Liver (tissue), 9 donors: ENCODE results near the gene PRKCH. TPM values are rescaled to one million over a fixed set of nuclear protein-coding genes. Genes with fewer than 3 reads are reported as not detected.

ENCODE experiments used
- DNase-seq: peaks from one replicate; pipeline ENCODE4 v3.0.0-alpha.2; 2017; ENCODE audit warnings: low spot score
- H3K27ac ChIP-seq, 2 donors: one replicate each; pipeline ENCODE4 v1.7.0; 2013; ENCODE audit warnings: inconsistent platforms in 2 of 2, low read length in 2 of 2, control low read depth in 1 of 2, low read depth in 1 of 2, mild to moderate bottlenecking in 1 of 2
- H3K27me3 ChIP-seq, 4 donors: one replicate each; pipeline versions ENCODE4 v1.6.1 to v1.7.0; 2013; ENCODE audit warnings: low read length in 3 of 4, inconsistent platforms in 1 of 4, mild to moderate bottlenecking in 1 of 4, moderate library complexity in 1 of 4; ENCODE audit not compliant: control insufficient read depth in 4 of 4, insufficient read depth in 4 of 4
- H3K36me3 ChIP-seq, 4 donors: one replicate each; pipeline versions ENCODE4 v1.6.1 to v1.7.0; 2013; ENCODE audit warnings: low read length in 3 of 4, mild to moderate bottlenecking in 3 of 4, low read depth in 1 of 4, moderate library complexity in 1 of 4; ENCODE audit not compliant: control insufficient read depth in 4 of 4, insufficient read depth in 3 of 4
- H3K4me1 ChIP-seq, 4 donors: one replicate each; pipeline versions ENCODE4 v1.6.1 to v1.7.0; 2013; ENCODE audit warnings: low read length in 3 of 4, mild to moderate bottlenecking in 3 of 4, moderate library complexity in 1 of 4; ENCODE audit not compliant: control insufficient read depth in 4 of 4, insufficient read depth in 4 of 4
- H3K4me3 ChIP-seq, 3 donors: one replicate each; pipeline versions ENCODE4 v1.6.1 to v1.7.0; 2013; ENCODE audit warnings: low read length in 3 of 3, control low read depth in 1 of 3, low read depth in 1 of 3, mild to moderate bottlenecking in 1 of 3
- H3K9ac ChIP-seq, 2 donors: one replicate each; pipeline ENCODE4 v1.7.0; 2013; ENCODE audit warnings: low read length in 2 of 2, mild to moderate bottlenecking in 2 of 2, moderate library complexity in 2 of 2, control low read depth in 1 of 2, low read depth in 1 of 2
- H3K9me3 ChIP-seq, 4 donors: one replicate each; pipeline versions ENCODE4 v1.6.1 to v1.7.0; 2013; ENCODE audit warnings: low read length in 3 of 4; ENCODE audit not compliant: control insufficient read depth in 4 of 4
- ATF3 ChIP-seq: IDR thresholded peaks from 2 replicates; pipeline ENCODE4 v1.6.1; 2016; ENCODE audit warnings: antibody characterized with exemption
- CTCF ChIP-seq: fragments of 150-350 bp; IDR thresholded peaks from 2 replicates; pipeline ENCODE4 v1.5.1; 2017; ENCODE audit warnings: improper control_type of control experiment, low read depth, low read length; ENCODE audit not compliant: missing input control
- EGR1 ChIP-seq, 2 donors: IDR thresholded peaks; 2 replicates each; pipeline ENCODE4 v1.6.1; 2016 to 2018; ENCODE audit warnings: antibody characterized with exemption in 2 of 2, low read depth in 2 of 2
- FOXA1 ChIP-seq: IDR thresholded peaks from 2 replicates; pipeline ENCODE4 v1.6.1; 2016; ENCODE audit warnings: antibody characterized with exemption
- FOXA2 ChIP-seq: IDR thresholded peaks from 2 replicates; pipeline ENCODE4 v1.6.1; 2016; ENCODE audit warnings: antibody characterized with exemption
- GABPA ChIP-seq, 2 donors: IDR thresholded peaks in 1 of 2; conservative IDR thresholded peaks in 1 of 2; 2 replicates each; pipeline ENCODE4 v1.6.1; 2016; ENCODE audit warnings: antibody characterized with exemption in 2 of 2, mild to moderate bottlenecking in 1 of 2, moderate library complexity in 1 of 2
- HNF4A ChIP-seq, 2 donors: conservative IDR thresholded peaks; 2 replicates each; pipeline ENCODE4 v1.6.1; 2016; ENCODE audit warnings: antibody characterized with exemption in 2 of 2, mild to moderate bottlenecking in 2 of 2
- HNF4G ChIP-seq: IDR thresholded peaks from 2 replicates; pipeline ENCODE4 v1.6.1; 2016; ENCODE audit warnings: antibody characterized with exemption
- JUND ChIP-seq, 2 donors: IDR thresholded peaks; 2 replicates each; pipeline ENCODE4 v1.6.1; 2016; ENCODE audit warnings: antibody characterized with exemption in 2 of 2
- MAX ChIP-seq: IDR thresholded peaks from 2 replicates; pipeline ENCODE4 v1.6.1; 2016; ENCODE audit warnings: antibody characterized with exemption
- REST ChIP-seq: IDR thresholded peaks from 2 replicates; pipeline ENCODE4 v1.6.1; 2016; ENCODE audit warnings: antibody characterized with exemption, mild to moderate bottlenecking
- RXRA ChIP-seq, 2 donors: IDR thresholded peaks; 2 replicates each; pipeline ENCODE4 v1.6.1; 2017 to 2018; ENCODE audit warnings: antibody characterized with exemption in 2 of 2, mild to moderate bottlenecking in 1 of 2
- SP1 ChIP-seq: IDR thresholded peaks from 2 replicates; pipeline ENCODE4 v1.6.1; 2018; ENCODE audit warnings: antibody characterized with exemption, mild to moderate bottlenecking
- TAF1 ChIP-seq: conservative IDR thresholded peaks from 2 replicates; pipeline ENCODE4 v1.6.1; 2016; ENCODE audit warnings: antibody characterized with exemption, mild to moderate bottlenecking
- YY1 ChIP-seq: IDR thresholded peaks from 2 replicates; pipeline ENCODE4 v1.6.1; 2016; ENCODE audit warnings: antibody characterized with exemption, mild to moderate bottlenecking
- ZBTB33 ChIP-seq: IDR thresholded peaks from 2 replicates; pipeline ENCODE4 v1.6.1; 2016; ENCODE audit warnings: antibody characterized with exemption
- whole genome bisulfite sequencing: extraction: QIAGEN DNeasy Blood & Tissue Kit; methylation state at CpG from one replicate; pipeline ENCODE4 v1.1.7; 2013; 5-methylcytosine and 5-hydroxymethylcytosine counted together
- polyA plus RNA-seq, 2 donors: library from polyadenylated mRNA; stranded (reverse) in 1 of 2; unstranded in 1 of 2; fragments of 200-250 nt in 1 of 2; fragments of >200 nt in 1 of 2; fragmentation: Nextera tagmentation in 1 of 2; extraction: Ambion mirVana in 1 of 2; gene quantifications; one replicate each; pipeline versions ENCODE4 v1.2.1 to v1.2.3, GENCODE V29; 2013 to 2015
- total RNA-seq, 2 donors: library from RNA; depleted of rRNA; stranded (reverse); fragments of >200 nt; gene quantifications; one replicate each; pipeline ENCODE4 v1.2.3, GENCODE V29; 2014
- donor health status: healthy.
- donor health status: healthy.
- donor health status: healthy.
- donor health status: healthy.
- donor health status: healthy.

PRKCH gene
- total and polyA plus RNA-seq, 4 donors = 3.9 to 13.7 (median 7.0) TPM

GRCh38 chr14:61514927-61515326 lies 193.5 kb downstream of the PRKCH start:
- 82% methylated on average over 1 of the region's 1 CpG for WGBS
- H3K4me1 ChIP-seq = peaks cover 0 to 14% (median 12%) of the 10 kb centered on the region in 4 donors
- no peaks in the 10 kb centered on the region for H3K9me3 ChIP-seq
- TF ChIP-seq MAX (no peak), GABPA (IDR thresholded peaks at IDR 0.05 in 1 of 2, conservative IDR thresholded peaks at IDR 0.05 in 1 of 2) (no peak), ZBTB33 (no peak), SP1 (no peak), EGR1 (IDR thresholded peaks at IDR 0.05; ENCODE audit: low read depth in 2 of 2) (no peak), HNF4A (conservative IDR thresholded peaks at IDR 0.05) (no peak), FOXA1 (no peak), YY1 (no peak), REST (no peak), FOXA2 (no peak), ATF3 (no peak), RXRA (IDR thresholded peaks at IDR 0.05) (no peak), CTCF (no peak), HNF4G (no peak), JUND (IDR thresholded peaks at IDR 0.05) (no peak), TAF1 (no peak)
- no peak overlapping the region for H3K9ac ChIP-seq
- H3K27ac ChIP-seq = no peak overlapping the region
- no peak for DNase-seq
- no peaks in the 10 kb centered on the region for H3K27me3 ChIP-seq
- no peaks in the 10 kb centered on the region for H3K36me3 ChIP-seq
- H3K4me3 ChIP-seq = no peak overlapping the region
